Fibroblast of skin of right quadriceps (primary cell): ENCODE results near the gene SEMA3A.
"Not testable (repeated sequence)": the region's sequence is repeated elsewhere in the genome, so short reads cannot be mapped to it uniquely, and the experiment has no call there.

Experiments used
- DNase-seq: peaks from one replicate; pipeline ENCODE4 v3.0.0-alpha.2; 2013

Gene SEMA3A

DNA sequence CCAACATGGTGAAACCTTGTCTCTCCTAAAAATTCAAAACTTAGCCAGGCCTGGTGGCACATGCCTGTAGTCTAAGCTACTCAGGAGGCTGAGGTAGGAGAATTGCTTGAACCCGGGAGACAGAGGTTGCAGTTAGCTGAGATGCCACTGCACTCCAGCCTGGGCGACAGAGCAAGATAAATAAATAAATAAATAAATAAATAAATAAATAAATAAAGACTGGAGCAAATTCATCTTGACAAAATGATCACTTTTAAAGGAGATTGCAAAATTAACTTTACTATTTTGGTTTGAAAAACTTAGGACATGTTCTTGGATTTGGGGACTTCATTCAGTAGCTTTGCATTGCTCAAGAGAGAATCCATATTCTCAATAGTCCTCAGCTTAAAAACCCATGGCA, 137.0 kb downstream of the SEMA3A start:
- DNase-seq, result no peak

DNA sequence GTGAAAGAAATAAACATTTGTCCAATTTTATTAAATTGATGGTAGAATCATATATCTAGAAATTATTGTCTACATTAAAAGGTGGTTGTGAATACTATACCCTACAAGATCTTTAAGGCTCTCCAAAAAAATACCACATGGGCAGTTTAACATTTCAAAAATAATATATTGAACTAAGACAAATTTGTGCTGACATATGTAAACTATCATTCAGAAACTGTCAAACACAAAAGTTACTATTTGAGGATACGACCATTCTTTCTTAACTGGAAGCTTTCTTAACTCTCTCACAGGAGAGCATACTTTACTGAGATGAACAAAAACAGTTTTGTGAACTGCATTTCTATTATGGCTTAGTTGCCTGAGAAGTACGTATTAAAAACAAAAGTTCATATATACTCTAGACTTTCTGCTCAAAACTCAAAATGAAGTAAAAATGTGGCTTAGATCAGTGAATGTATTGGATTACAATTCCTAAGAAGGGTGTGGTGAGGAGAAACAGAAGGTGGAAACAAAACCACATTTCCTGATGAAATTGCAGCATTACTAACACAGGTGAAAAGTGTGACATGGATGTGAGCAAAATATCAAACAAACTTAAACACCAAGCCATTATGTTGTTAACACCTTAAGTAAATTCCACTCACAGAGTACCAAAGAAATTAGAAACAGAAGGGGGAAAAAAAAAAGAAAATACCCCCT, 138.5 kb downstream of the SEMA3A start:
- DNase-seq, result no peak

DNA sequence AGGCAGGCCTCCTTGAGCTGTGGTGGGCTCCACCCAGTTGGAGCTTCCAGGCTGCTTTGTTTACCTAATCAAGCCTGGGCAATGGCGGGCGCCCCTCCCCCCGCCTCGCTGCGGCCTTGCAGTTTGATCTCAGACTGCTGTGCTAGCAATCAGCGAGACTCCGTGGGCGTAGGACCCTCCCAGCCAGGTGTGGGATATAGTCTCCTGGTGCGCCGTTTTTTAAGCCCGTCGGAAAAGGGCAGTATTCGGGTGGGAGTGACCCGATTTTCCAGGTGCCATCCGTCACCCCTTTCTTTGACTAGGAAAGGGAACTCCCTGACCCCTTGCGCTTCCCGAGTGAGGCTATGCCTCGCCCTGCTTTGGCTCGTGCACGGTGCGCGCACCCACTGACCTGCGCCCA, 139.4 kb downstream of the SEMA3A start:
- not testable (repeated sequence) for DNase-seq

DNA sequence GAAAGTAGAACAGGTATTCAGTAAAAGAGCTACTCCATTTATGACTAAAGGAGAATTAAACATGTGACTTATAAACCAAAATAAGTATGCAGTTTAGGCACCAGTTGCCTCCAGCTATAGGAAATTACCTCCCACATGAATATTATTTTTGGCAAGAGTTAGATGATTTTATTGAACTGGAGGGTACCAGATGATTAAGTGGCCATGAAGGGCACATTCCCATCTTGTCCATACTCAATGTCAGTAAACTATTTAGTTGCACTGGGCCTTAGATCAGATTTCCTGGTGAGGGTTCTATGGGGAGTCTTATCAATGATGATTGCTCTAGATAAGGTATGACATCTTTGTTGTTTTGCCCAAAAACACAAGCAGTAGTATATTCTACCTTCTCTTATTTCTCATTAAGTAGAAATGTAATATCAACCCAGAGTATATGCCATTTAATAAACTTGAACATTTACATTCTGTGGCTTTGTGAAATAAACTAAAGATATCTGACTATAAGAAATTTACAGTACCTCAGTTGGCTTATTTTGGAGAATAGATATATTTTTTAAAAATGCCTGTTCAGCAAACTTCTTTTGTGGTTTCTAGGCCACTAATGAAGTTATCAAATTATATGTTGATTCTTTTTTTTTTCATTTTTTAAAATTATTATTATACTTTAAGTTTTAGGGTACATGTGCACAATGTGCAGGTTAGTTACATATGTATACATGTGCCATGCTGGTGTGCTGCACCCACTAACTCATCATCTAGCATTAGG, 145.3 kb downstream of the SEMA3A start:
- no peak for DNase-seq

DNA sequence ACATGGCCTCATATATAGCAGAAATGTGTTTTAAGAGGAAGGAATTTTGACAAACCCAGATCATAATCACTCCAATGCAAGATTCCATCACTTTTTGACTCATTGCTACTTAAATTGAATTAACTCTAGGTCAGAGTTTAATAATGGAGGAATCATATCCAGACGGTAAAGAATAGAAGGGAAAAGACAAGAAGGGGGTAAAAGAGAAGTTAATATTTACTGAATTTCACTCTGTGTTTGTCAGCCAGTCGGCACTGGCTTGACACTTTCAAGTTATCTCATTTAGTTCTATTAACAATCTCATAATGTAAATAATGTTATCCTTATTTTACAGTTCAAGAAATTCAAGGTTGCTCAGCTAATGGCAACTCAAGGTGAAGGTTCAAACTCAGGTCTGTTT, 147.5 kb downstream of the SEMA3A start:
- DNase-seq, result no peak

DNA sequence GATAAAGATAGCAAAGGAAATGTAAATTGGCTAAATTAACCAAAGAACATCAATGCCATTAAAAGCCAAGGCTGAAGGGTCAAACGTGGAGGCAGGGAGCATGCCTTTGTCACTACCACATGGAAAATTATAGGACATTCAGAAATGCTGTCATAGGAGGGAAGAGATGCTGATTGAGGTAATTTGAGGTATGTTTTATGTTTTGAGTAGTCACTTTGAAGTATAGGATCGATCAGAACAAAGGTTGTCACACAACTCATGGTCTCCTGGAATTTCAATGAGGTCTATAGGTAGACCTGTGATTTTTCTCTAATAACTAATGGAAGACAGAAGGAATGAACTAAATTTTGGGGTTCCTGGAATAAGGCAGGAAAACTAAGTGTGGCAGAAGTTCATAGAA, 149.8 kb downstream of the SEMA3A start:
- DNase-seq, result no peak

DNA sequence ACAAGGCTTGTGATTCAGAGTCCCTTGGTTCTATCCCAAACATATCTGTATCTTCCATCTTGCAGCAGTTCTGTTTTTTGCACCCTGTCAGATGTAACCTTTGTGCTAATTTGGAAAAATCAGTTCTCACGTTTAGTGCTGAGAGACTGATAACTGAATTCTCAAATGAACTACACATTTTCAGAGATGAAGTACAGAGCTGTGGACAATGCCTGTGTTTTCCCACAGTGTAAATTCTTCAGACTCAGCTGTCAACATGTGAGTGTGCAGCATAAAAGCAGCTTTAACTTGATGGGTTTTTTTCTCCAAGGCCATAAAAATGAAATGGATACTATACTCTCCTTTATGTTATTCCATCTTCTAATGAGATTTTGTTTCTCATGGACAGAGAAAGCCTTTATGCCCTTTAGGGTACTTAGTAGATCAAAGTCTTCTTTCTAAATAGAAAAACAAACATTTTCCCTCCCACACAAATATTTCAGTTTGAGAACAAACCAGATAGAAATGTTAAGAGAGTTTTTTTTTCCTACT, 150.9 kb downstream of the SEMA3A start:
- DNase-seq, result peak; percentile 41

DNA sequence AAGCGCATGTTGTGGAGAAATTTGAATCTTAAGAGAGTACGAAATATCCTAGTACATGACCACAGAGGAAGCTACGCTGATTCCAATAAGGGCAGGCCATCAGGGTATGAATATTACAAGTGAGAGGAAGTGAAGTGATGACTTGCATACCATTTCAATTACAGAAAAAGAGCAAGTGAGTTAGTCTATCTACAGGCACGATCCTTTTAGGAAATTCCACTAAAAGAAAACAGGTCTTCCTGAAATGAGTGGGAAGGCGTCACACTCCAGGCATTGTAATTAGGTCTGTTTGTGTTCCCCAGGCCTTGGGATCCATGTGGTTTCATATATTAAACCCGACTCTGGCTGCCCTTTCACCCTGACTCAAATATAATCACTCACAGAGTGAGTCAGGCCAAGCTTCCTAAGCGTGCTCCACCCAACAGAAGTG, 152.5 kb downstream of the SEMA3A start:
- DNase-seq, result peak; percentile 94

DNA sequence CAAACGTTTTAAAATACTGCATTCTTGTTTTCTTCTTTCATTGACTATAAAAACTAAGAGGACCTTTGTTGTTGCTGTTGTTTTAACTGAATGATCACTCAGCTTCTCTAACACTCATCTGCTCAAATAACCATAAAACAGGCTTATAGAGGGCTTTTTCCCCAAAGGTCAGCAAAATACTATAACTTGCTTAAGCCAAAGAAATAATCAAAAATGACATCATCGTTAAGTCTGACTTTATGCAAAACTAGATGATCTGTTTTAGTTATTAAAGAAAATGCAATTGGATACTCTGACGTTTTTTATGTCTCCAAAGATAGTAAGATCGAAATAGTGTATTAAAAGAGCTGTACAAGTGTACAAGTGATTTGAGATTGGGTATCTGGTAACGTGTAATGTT, 152.9 kb downstream of the SEMA3A start:
- no peak for DNase-seq

DNA sequence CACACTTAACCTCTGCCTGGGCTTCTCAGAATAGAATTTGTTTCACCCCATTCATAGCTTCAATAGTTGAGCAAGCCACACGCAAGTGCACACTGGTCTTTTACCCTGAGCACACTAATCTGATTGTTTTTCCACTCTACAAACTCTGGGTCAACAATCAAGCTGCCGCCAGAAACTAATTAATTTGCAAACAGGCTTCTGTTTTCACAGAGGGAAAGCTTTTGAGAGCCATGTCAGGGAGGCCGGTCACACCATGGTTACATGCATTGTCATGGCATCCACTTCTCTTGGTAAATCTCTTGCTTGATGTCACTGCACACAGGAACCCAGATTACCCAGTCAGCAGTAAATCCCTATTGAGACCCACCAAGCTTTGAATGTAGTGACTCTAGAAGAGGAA, 154.2 kb downstream of the SEMA3A start:
- DNase-seq, result no peak

DNA sequence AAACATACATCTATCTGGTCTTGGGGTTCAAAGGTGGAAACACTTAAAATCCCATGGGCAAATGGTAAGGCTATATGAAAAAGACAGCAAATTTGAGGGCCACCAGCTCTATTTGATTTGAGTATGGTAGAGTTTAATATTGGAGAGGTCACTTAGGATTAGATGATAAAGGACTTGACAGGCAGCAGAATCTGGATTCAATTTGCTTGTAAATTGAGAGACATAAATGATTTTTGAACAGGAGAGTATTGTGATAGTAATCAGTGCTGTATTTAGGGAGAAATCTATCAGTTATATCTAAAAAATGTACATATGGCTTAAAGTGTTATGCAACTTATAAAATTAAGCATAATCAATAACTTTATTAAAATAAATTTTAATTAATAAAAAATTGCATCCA, 155.2 kb downstream of the SEMA3A start:
- no peak for DNase-seq

DNA sequence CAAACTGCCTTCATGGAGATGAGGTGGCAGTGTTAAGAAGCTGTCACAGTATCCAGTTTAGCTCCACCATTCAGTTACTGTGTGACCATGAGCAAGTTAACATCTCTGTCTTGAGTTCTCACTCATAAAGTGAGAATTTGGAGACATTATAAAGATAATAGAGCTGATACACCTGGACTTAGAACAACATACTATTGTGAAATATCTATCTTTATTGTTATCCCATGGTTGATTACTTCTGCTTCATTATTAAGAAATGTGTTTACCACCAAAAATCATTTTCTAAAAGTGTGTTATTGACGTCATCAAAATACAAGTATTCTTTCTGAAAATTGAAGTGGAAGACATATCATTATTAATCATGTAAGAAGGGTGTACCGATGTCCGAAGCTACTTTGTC, 166.9 kb downstream of the SEMA3A start:
- DNase-seq, result no peak

DNA sequence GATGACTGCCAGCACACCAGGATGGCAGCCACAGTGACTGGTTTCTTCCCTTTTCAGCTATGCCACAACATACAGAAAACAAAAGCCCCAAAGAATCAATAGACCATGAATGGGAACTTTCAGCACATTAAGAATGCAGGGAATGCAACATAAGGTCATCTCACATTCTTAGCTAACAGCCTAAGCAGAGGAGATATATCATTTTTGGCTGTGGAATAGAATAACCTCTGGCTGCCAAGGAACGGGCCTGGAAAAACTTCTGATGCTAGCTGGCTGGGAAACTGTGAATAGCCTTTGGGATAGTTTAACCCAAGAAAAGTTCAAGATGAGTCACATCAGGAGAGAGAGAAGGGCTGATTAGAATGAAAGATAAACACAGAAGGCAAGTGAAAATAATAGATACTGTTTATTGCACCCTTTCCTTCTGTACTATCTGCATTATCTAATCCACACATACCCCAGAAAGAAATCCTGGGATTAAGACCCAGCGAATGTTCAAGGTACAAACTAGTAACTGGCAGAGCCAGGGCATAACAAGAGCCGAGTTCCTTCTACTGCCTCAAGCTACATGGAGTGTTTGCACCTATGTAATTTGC, 169.2 kb downstream of the SEMA3A start:
- peak; percentile 98 for DNase-seq

DNA sequence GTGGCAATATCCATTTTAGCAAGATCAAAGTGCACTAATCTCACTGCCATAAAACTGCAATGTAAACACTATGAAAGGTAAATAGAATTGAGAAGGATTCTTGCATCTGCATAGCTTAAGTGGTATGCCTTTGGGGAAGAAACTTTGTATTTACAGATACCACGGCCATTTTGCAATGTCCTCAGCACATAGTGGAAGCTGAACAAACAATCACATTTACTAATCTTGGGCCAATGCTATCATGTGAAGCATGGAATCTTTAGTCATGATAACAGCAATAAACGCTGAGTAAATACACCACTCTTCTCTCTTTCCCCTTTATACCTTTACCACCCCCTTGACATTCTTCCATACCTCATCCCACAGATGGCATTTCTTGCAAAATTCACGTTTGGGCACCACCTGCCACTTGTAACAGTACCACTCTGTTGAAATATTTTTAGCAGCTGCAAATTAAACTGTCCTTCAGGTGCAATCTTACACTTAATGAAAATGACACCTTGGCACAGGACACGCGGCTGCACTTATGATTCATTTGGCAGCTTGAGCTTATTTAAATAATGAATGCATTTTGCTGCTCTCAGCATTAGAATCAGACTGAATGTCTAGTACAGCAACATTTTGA, 171.8 kb downstream of the SEMA3A start:
- DNase-seq, result no peak

DNA sequence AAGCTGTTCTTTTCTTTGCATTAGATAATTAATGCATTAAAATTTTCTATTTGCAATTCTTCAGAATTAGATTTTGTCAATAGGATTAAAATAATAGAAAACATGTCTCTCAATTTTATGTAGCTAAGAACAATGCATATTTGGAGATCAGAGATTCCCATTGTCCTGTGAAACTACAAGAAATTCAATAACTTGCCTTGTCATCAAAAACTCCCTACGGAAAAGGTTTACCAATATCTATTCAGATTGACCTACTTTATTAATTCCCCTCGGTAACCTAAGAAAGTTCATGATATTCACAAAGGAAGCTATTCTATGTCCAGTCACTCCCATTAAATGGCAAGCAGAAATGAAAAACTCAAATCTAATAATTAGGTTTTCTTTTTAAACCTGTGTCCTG, 172.6 kb downstream of the SEMA3A start:
- no peak for DNase-seq

DNA sequence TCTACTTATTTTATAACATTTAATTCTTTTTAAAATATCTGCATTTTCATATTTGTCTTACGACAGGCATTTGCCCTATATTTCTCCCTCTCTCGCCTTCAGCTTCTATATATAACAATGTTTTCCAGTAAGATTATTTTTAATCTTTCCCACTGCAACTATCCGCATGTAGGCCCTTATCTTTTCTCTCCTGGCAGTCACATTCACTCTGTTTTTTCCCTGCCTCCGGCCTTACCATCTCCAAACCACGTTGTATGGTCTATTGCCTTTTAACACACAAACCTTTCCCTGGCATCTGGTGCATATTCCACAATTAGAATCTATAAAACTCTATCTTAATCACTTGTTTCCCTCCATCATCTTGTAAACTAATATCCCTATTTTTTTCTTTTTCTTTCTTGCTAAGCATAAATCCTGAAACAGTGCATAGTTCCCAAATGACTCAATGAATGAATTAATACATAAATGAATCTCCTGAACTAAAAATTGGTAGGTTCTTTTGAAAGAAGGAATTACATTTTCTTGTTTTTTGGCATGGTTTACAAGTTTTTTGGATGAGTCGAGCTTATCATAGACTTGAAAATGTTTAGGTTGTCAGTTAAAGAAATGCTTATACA, 173.2 kb downstream of the SEMA3A start:
- peak; percentile 77 for DNase-seq

DNA sequence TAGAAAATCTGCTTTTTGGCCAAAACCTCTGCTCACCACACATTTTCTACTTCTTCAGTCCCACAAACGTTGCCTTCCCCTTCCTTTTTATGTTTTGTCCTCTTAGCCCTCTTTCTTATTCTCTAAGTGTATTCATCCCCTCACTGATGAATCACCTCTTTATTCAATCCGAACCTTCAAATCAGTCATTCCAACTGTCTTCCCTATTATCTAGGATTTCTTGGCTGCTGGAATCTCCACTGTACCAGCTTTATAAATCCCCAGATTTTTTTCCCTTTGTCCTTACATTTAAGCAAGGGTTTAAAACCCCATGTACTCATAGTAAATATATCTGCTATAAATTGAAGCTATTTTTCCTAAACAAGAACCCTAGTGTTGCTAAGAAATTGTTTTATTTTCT, 176.9 kb downstream of the SEMA3A start:
- DNase-seq, result no peak

DNA sequence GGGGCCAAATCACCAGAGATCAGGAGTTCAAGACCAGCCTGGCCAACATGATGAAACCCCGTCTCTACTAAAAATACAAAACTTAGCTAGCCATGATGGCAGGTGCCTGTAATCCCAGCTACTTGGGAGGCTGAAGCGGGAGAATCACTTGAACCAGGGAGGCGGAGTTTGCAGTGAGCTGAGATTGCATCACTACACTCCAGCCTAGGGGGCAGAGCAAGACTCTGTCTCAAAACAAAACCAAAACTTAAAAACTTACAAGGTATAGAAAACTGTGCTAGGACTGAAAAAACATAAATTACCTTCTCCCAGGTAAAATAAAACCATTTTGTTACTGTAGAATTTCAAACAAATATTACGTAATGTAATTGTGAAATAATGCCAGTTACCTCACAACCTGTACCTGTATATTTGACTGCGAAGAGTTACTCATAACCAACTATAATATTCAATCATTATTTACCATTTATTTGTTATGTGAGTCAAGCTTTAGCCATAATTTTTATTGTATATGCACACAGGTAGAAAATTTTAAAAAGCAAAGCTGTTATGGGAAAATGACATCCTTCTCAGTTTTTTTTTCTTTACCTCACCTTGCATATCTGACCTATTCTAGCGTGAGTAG, 180.9 kb downstream of the SEMA3A start:
- no peak for DNase-seq

DNA sequence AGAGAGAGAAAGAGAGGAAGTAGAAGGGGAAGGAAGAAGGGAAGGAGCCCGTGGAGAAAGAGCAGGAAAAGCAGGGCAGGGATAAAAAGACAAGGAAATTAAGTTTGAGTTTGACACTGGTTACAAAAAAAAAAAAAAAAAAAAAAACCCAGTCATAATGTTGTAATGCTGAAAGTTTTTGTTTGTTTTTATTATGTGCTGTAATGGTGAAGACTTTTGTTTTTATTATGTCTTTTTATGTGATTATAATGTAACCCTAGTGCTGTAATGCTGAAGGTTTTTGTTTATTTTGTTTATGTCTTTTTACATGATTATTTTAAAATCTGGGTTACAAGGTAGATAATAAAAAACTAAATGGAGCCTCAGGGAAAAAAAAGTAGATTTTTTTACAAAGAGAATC, 184.8 kb downstream of the SEMA3A start:
- no peak for DNase-seq

DNA sequence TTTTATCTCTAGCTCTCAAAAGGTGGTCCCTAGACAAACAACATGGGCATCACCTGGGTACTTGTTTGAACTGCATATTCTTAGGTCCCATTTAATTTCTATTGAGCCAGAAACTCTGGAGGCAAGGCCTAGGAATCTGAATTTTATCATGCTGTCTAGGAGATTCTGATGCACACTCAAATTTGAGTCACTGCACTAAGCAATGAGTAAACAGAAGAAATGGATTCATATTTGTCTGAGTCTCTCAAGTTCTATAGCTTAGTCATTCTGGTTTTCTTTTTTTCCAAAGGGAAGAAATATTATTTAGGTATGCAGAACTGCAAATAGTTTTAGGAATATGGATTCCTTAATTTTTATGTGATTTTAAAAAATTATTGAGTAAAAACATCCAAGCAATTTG, 185.5 kb downstream of the SEMA3A start:
- peak; percentile 13 for DNase-seq

DNA sequence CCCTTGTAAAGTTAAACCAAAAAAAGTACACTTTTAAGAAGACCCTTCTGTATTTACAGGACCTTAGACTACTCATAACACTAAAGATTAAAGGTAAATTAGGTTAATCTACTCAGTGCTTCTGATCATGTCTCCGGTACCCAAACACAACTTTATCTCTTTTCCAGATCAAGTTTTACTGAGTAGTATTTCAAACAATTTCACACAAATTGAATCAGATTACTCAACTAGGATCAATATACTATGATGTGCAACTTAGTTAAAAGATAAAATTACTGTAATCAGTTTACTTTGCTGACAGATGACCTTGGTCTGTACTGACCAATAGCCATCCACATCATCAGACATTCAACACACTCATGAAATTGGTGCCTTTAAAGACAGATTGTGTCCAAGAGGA, 191.4 kb downstream of the SEMA3A start:
- no peak for DNase-seq

DNA sequence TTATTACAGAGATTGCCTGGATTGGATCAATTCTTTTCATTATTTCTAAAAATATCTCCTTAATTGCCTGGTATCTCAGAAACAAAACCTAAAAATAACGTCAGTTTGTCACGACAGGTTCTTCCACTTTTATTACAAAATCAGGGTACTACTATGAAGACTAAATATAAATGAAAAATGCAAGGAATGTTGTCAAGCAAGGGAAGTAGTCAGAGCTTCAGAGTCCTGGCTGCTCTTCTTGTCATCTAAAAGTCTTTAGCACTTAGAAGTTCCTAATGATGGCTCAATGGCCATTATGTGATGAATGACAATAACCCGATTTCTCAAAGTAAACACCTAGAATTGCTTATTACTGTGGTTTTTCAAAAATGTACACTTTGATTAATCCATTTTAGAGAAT, 192.2 kb downstream of the SEMA3A start:
- DNase-seq, result peak; percentile 13

DNA sequence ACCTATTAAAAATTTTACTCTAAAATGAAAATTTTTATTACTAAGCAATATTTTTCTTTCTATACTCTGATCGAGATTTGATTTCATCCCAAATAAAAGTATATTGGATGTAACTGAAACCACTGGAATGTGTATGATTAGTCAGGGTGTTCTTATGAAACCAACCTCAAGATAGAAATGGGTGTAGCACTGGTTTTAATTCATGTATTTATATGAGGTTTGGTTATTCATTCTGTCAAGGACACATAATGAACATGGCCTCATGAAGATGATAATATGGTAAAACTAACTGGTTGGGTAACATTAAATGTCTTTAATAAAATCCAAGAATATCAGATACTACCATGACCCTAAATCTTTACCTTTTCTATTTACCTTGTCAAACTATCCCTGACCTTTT, 197.7 kb downstream of the SEMA3A start:
- DNase-seq, result peak; percentile 17
